ENCODE data around the gene MYO10. TPM values are rescaled to one million over a fixed set of nuclear protein-coding genes. Genes with fewer than 3 reads are reported as not detected.
"Not testable (repeated sequence)": the region's sequence is repeated elsewhere in the genome, so short reads cannot be mapped to it uniquely, and the experiment has no call there.

MYO10 gene
- total RNA-seq, 2 donors from 2014 or later, result not detected

DNA sequence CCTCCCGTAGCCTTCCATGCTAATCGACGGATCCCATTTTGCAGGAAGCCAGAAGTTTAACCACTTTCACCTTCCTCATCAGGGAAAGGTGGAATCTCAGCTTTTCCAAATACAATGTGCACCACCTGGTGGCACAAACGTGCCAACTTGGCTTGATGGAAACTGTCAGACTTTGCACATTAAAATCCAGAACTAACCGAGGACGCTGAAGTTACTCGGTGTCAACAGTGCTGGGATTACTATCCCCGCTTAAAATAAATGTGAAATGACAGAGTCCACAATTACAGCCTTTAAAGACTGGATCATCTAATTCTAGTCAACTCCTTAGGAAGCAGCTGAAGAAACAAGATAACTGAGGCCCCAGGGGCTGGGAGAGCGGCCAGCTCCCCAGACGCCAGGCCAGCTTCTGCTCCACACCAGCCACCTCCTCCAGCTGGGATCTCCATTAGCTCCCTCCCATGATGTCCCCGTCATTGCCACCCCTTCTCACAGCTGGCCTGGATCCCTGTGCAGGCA is 269.1 kb downstream of the MYO10 start:
- no peak for DNase-seq (ENCODE audit: low spot score)
- no peaks in the 10 kb centered on the region for H3K27me3 Mint-ChIP-seq
- ATAC-seq, result no peak
- no peaks in the 10 kb centered on the region for H3K4me1 Mint-ChIP-seq (ENCODE audit: low read depth in 2 of 2)
- H3K4me3 Mint-ChIP-seq, result no peak overlapping the region
- no peak overlapping the region for H3K27ac Mint-ChIP-seq
- no peaks in the 10 kb centered on the region for H3K9me3 Mint-ChIP-seq
- H3K36me3 Mint-ChIP-seq, result no peaks in the 10 kb centered on the region

DNA sequence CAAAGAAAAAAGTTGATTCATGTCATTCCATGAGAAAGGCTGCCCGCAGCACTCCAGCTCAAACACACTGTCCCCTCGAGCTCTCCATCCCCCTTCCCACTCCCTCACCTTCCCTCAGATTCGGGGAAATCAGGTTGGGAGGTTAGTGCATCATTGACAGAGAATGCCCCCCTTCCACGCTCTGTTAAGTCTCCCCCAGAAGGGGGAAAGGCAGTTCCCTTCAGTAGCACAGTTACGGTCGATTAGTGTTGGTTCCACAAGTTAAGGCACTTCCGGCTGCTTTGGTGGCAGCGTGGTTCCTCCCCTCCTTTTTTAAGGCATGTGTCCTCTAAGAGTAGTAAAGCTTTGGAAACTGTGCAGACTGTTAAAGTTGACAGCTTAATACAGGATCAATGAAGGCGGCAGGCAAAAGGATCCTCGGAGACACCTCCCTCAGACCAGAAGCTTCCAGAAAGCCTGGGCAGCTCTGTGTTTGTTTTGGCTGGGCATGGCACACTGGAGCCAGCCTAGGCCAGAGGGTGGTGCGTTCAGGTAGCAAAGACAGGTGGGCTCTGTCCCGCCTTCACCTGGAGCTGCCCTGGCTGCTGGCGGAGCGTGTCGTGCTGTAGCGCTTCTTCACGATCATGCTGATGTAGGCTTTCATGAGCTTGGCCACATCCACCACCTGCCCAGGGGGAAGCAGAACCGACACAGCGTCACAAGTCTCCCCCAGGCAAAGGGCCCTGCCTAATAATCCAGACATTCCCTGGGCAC is 269.8 kb downstream of the MYO10 start:
- DNase-seq (ENCODE audit: low spot score) (no peak), ATAC-seq (peak in 1 of 2 donors; percentile 11)

DNA sequence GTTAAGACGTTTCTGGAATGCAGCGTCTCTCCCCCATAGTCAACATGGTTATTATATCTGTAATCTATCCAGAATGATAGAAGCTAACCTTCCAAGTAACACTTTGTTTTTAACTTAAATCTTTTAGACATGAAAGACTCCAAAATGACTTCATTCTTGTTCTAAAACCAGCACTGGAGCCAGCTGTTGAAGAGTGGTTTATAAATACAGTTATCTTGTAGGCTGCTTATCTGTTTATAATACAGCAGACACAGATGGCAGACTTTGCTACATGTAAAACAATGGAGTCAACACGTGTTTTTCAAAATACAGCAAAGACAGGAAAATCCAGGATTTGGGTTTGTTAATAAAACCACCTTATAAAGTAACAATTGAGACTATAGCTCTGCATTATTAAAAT is 270.5 kb downstream of the MYO10 start:
- ATAC-seq (no peak), DNase-seq (ENCODE audit: low spot score) (no peak)
- no peak overlapping the region for H3K27ac Mint-ChIP-seq
- H3K36me3 Mint-ChIP-seq, result no peaks in the 10 kb centered on the region
- peaks cover 2% of the 10 kb centered on the region for H3K9me3 Mint-ChIP-seq
- H3K4me3 Mint-ChIP-seq, result no peak overlapping the region
- no peaks in the 10 kb centered on the region for H3K27me3 Mint-ChIP-seq
- no peaks in the 10 kb centered on the region for H3K4me1 Mint-ChIP-seq (ENCODE audit: low read depth in 2 of 2)

More for the DNA sequence above, 269.8 kb downstream of the MYO10 start:
- H3K27ac Mint-ChIP-seq, result no peak overlapping the region
- no peaks in the 10 kb centered on the region for H3K4me1 Mint-ChIP-seq (ENCODE audit: low read depth in 2 of 2)
- peaks cover 2% of the 10 kb centered on the region for H3K9me3 Mint-ChIP-seq
- no peaks in the 10 kb centered on the region for H3K27me3 Mint-ChIP-seq
- no peak overlapping the region for H3K4me3 Mint-ChIP-seq
- H3K36me3 Mint-ChIP-seq, result no peaks in the 10 kb centered on the region

DNA sequence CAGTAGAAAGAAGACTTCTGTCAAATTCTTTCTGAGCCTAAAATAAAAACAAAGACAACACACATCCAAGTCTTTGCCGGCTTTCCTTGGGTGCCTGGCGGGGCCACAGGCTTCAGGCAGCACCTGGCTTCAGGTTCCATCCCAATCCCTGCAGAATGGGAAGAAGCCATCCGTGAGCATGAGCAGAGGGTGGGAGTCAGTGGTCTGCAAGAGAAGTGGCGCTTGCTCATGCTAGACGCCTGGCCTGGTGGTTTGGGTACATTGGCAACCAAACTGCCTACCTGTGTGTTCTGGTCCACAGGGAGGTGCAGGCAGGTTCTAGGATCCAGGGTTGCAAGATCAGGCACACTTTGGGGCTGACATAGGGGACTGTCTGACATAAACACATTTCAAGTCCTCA is 271.7 kb downstream of the MYO10 start:
- no peak overlapping the region for H3K27ac Mint-ChIP-seq
- H3K4me1 Mint-ChIP-seq (ENCODE audit: low read depth in 2 of 2), result no peaks in the 10 kb centered on the region
- DNase-seq (ENCODE audit: low spot score), result no peak
- no peaks in the 10 kb centered on the region for H3K27me3 Mint-ChIP-seq
- H3K36me3 Mint-ChIP-seq, result no peaks in the 10 kb centered on the region
- peaks cover 2% of the 10 kb centered on the region for H3K9me3 Mint-ChIP-seq
- no peak overlapping the region for H3K4me3 Mint-ChIP-seq
- ATAC-seq, result no peak

DNA sequence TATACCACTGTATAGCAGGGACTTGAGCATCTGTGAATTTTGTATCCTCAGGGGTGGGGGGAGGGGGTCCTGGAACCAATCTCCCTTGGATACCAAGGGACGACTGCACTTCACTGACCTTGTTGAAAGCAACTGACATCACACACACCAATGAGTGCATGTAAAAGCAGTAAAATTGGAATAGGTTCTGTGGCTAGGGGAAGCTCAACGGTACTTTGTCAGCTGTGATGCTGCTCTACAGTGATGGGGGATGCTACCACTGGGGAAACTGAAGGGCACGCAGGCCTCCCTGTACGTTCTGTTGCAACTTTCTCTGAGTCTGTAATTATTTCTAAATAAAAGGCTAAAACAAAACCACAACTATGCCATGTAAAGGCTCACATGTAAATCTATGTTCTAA is 272.2 kb downstream of the MYO10 start:
- ATAC-seq (no peak), DNase-seq (ENCODE audit: low spot score) (no peak)
- Mint-ChIP-seq H3K4me1 (ENCODE audit: low read depth in 2 of 2) (no peaks in the 10 kb centered on the region), H3K4me3 (no peak overlapping the region), H3K36me3 (no peaks in the 10 kb centered on the region), H3K27ac (no peak overlapping the region), H3K27me3 (no peaks in the 10 kb centered on the region), H3K9me3 (peaks cover 2% of the 10 kb centered on the region)

DNA sequence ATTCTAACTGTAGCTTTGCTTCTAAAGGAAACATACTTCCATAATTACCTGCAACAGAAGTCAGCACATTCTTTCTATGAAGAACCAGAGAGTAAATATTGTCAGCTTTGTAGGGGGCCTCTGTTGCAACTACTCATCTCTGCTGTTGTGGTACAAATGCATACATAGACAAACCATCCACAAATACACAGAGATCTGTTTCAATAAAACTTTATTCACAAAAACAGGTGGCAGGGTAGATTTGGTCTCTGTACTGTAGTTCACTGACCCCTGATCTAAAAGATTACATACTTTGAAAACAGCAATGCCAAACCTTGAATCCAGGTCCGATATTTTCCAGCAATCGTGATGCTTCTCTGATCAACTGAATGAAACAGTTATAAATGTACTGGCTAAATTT is 274.4 kb downstream of the MYO10 start:
- ATAC-seq, result no peak
- Mint-ChIP-seq H3K4me3 (no peak overlapping the region), H3K27me3 (no peaks in the 10 kb centered on the region), H3K27ac (no peak overlapping the region), H3K36me3 (no peaks in the 10 kb centered on the region), H3K9me3 (peaks cover 2% of the 10 kb centered on the region), H3K4me1 (ENCODE audit: low read depth in 2 of 2) (no peaks in the 10 kb centered on the region)
- DNase-seq (ENCODE audit: low spot score), result no peak

DNA sequence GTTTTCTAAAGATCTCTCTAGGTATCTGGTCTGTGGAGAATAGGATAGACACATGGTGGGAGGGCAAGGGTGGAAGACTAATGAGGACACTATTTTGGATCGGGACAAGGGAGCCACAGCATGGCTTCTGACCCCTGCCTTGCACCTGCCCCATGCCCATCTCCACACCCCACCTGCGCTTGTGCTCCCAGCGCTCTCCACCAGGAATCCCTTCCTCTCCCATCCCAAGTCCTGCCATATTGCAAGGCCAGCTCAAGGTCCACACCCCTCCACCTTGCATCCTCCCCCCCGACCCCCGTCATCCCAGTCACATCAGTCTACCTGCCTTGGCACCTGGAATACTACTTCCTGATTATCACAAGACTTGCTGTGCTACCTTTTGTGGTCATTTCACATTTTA is 275.1 kb downstream of the MYO10 start:
- no peak overlapping the region for H3K27ac Mint-ChIP-seq
- ATAC-seq (peak in 1 of 2 donors; percentile 24), DNase-seq (ENCODE audit: low spot score) (no peak)
- H3K9me3 Mint-ChIP-seq, result peaks cover 2% of the 10 kb centered on the region
- H3K27me3 Mint-ChIP-seq, result no peaks in the 10 kb centered on the region
- no peaks in the 10 kb centered on the region for H3K4me1 Mint-ChIP-seq (ENCODE audit: low read depth in 2 of 2)
- H3K36me3 Mint-ChIP-seq, result no peaks in the 10 kb centered on the region
- no peak overlapping the region for H3K4me3 Mint-ChIP-seq

DNA sequence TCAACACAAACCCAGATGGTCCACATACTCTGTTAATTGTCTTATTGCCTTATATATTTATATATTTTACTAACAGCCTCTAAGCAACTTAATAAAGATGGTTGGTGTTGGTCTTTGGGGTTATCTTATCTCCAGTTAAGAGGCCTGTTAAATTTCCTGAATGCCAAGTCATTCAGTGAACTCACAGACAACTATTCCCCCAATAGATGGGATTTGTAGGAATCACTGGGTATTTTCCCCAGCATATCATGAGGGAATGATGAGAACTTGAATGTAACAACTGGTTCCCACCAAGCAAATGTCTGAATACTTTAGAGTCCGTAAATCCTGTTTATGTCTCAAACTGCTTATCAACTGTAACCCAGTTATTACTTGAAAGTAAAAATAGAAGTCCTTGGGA is 276.6 kb downstream of the MYO10 start:
- DNase-seq (ENCODE audit: low spot score) (no peak), ATAC-seq (no peak)
- Mint-ChIP-seq H3K27ac (no peak overlapping the region), H3K9me3 (peaks cover 2% of the 10 kb centered on the region), H3K4me1 (ENCODE audit: low read depth in 2 of 2) (no peaks in the 10 kb centered on the region), H3K4me3 (no peak overlapping the region), H3K36me3 (peaks cover 1% of the 10 kb centered on the region), H3K27me3 (no peaks in the 10 kb centered on the region)

DNA sequence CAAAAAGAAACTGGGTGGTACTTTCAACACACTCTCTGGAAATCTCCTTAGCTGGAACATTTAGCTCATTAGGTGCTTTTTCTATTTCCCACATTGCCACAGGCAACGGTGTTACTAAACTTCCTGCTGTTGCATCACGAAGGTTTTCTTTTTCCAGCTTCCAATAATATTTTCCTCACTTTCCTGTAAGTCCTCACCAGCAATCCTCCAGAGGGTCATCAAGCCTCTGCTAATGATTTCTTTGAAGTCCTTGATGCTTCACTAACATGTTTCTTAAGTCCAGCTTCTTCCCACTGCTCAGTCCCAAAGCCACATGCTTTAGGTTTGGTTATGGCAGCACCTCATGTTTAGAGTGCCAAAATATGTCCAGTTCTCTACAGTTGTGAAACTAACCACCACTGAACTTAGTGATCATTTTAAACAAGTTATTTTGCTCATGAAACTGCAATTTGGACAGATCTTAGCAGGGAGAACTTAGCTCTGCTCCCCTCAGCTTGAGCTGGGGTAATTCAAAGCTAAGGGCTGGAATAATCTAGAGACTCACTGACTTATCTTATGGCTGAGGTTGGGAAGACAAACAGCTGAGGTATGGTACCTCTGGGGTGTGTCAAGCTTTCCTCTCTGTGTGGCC is 279.4 kb downstream of the MYO10 start:
- ATAC-seq, result no peak
- no peaks in the 10 kb centered on the region for H3K27me3 Mint-ChIP-seq
- H3K9me3 Mint-ChIP-seq, result peaks cover 2% of the 10 kb centered on the region
- no peak for DNase-seq (ENCODE audit: low spot score)
- H3K4me1 Mint-ChIP-seq (ENCODE audit: low read depth in 2 of 2), result no peaks in the 10 kb centered on the region
- H3K27ac Mint-ChIP-seq, result no peak overlapping the region
- H3K4me3 Mint-ChIP-seq, result no peak overlapping the region
- peaks cover 4% of the 10 kb centered on the region for H3K36me3 Mint-ChIP-seq

DNA sequence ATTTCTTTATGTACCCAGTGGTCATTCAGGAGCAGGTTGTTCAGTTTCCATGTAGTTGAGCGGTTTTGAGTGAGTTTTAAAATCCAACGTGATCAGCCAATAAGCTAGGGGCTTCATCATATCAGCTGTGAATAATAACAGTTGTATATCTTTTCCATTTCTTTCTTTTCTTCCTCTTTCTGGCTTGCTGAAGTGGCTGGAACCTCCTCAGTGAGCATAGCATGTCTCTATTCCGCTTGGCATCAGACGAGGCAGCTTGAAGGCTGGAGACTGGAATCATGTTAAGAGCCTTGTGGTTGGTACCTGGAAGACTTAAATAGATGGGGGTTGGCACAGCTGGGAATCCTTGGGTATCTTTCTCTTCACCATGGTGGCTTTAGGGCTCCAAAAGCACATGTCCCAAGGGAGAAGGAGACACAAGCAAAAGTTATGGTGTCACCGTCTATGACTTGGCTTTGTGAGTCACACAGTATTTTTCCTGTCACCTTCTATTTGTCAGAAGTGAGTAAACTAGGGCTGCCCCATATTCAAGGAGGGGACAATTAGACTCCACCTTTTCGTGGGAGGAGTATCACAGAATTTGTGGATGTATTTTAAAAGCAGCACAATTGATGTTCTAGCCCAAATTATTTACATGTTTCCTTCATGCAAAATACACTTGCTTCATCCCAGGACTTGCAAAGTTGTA is 281.3 kb downstream of the MYO10 start:
- Mint-ChIP-seq H3K4me1 (ENCODE audit: low read depth in 2 of 2) (no peaks in the 10 kb centered on the region), H3K27ac (no peak overlapping the region), H3K4me3 (no peak overlapping the region), H3K27me3 (no peaks in the 10 kb centered on the region), H3K36me3 (peaks cover 4% of the 10 kb centered on the region), H3K9me3 (no peaks in the 10 kb centered on the region)
- DNase-seq (ENCODE audit: low spot score), result no peak
- no peak for ATAC-seq

DNA sequence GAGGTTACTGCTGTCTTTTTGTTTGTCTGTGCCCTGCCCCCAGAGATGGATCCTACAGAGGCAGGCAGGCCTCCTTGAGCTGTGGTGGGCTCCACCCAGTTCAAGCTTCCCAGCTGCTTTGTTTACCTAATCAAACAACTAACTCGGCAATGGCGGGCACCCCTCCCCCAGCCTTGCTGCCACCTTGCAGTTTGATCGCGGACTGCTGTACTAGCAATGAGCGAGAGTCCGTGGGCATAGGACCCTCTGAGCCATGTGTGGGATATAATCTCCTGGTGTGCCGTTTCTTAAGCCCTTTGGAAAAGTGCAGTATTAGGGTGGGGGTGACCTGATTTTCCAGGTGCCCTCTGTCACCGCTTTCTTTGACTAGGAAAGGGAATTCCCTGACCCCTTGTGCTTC is 287.3 kb downstream of the MYO10 start:
- DNase-seq (ENCODE audit: low spot score); H3K27me3 Mint-ChIP-seq; H3K4me1 Mint-ChIP-seq (ENCODE audit: low read depth in 2 of 2); H3K4me3 Mint-ChIP-seq; H3K27ac Mint-ChIP-seq; ATAC-seq; H3K9me3 Mint-ChIP-seq; H3K36me3 Mint-ChIP-seq: not testable (repeated sequence)

DNA sequence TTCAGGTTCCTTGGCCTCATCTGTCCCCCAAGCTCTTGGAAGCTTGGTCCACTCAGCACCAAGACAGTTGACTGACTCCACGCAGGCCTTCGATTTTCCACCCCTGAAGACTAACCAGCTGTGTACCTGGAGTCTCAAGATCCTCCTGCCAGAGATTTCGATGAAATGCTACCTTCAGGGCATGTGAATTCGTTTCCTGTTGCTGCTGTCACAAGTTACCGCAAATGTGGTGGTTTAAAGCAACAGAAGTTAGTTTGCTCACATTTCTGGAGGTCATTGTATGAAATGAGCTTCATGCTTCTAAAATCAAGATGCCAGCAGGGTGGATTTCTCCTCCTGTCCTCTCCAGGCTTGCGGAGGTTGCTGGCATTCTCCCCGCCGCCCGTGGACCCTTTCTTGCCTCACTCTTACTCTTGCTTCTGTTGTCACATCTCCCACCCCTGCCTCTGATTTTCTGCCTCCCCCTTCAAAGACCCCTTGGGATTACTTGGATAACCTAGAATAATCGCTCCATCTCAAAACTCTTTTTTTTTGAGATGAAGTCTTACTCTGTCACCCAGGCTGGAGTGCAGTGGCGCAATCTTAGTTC is 291.7 kb downstream of the MYO10 start:
- DNase-seq (ENCODE audit: low spot score) (no peak), ATAC-seq (no peak)
- Mint-ChIP-seq H3K4me3 (no peak overlapping the region), H3K4me1 (ENCODE audit: low read depth in 2 of 2) (no peaks in the 10 kb centered on the region), H3K36me3 (no peaks in the 10 kb centered on the region), H3K27me3 (no peaks in the 10 kb centered on the region), H3K27ac (no peak overlapping the region), H3K9me3 (peaks cover 8% of the 10 kb centered on the region)

DNA sequence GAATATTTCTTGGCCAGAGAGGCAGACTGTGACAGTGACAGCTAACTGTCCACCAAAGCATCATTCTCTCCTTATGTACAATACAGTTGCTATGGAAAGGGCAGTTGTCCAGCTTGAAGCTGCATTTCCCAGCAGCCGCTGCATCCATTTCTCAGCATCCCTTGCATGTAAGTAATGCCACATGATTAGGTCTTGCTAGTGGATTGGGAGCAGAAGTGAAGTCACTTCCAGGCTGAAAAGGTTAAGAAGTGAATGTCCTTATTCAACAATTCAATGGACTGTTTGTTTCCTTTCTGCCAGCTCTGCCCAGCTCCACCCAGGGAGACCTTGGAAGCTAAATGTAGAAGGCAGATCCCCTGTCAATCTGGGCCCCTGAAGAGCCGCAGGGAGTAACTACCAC is 293.2 kb downstream of the MYO10 start:
- Mint-ChIP-seq H3K4me3 (no peak overlapping the region), H3K9me3 (peaks cover 12% of the 10 kb centered on the region), H3K4me1 (ENCODE audit: low read depth in 2 of 2) (no peaks in the 10 kb centered on the region), H3K36me3 (no peaks in the 10 kb centered on the region), H3K27me3 (no peaks in the 10 kb centered on the region), H3K27ac (no peak overlapping the region)
- DNase-seq (ENCODE audit: low spot score) (no peak), ATAC-seq (no peak)

DNA sequence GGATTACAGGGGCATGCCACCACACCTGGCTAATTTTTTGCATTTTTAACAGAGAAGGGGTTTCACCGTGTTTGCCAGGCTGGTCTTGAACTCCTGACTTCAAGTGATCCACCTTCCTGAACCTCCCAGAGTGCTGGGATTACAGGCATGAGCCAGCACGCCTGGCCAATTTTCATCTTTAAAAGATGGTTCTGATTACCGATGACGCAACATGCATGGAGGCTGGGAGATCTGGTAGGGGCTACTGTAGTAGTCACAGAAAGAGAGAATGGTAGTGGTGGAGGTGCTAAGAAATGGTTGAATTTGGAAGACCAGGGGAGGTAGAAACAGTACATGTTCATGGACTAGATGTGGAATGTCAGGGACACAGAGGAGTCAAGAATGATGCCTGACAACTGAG is 296.9 kb downstream of the MYO10 start:
- Mint-ChIP-seq H3K27me3 (no peaks in the 10 kb centered on the region), H3K36me3 (no peaks in the 10 kb centered on the region), H3K9me3 (peaks cover 9% of the 10 kb centered on the region), H3K4me1 (ENCODE audit: low read depth in 2 of 2) (no peaks in the 10 kb centered on the region), H3K4me3 (no peak overlapping the region), H3K27ac (no peak overlapping the region)
- ATAC-seq (no peak), DNase-seq (ENCODE audit: low spot score) (no peak)

Data from natural killer cell treated with Interleukin-12 subunit alpha and Interleukin-12 subunit beta and Interleukin-15 and Interleukin-18, amount 100 ng/mL, for 72 hours (primary cell).